Fibroblast of lung (primary cell): ENCODE data around the gene MORN1.

ENCODE experiments used
- CTCF ChIP-seq, 2 donors: IDR thresholded peaks in 1 of 2; conservative IDR thresholded peaks in 1 of 2; 1 replicate in 1 of 2; 2 replicates in 1 of 2; pipeline ENCODE4 v1.5.1; 2011 to 2012; ENCODE audit warnings: low read length in 2 of 2, control low read depth in 1 of 2, inconsistent platforms in 1 of 2, low read depth in 1 of 2, mild to moderate bottlenecking in 1 of 2
- EZH2 ChIP-seq: IDR thresholded peaks from 2 replicates; pipeline ENCODE4 v1.5.1; 2012; ENCODE audit warnings: low read length, control low read depth, mild to moderate bottlenecking; ENCODE audit errors: missing control alignments

- TF ChIP-seq CTCF (conservative IDR thresholded peaks at IDR 0.05 in 1 of 2, IDR thresholded peaks at IDR 0.05 in 1 of 2; ENCODE audit: low read depth in 1 of 2, low read length in 2 of 2) (no peak), EZH2 (no peak)
These were observed 51.1 kb downstream of the MORN1 start for GRCh38 chr1:2340086-2340917.
